NCI-H82 treated with DMSO at 0.1 percent for 48 hours (cell line): ENCODE data around the gene MECP2.
A peak's percentile ranks its signal among the peaks of the same experiment; 100 is the strongest.

ENCODE experiments used
- DNase-seq: peaks from one replicate; lab custom pipeline; 2025; ENCODE audit not compliant: unreplicated experiment; lab: John Stamatoyannopoulos, UW

Gene MECP2

DNA sequence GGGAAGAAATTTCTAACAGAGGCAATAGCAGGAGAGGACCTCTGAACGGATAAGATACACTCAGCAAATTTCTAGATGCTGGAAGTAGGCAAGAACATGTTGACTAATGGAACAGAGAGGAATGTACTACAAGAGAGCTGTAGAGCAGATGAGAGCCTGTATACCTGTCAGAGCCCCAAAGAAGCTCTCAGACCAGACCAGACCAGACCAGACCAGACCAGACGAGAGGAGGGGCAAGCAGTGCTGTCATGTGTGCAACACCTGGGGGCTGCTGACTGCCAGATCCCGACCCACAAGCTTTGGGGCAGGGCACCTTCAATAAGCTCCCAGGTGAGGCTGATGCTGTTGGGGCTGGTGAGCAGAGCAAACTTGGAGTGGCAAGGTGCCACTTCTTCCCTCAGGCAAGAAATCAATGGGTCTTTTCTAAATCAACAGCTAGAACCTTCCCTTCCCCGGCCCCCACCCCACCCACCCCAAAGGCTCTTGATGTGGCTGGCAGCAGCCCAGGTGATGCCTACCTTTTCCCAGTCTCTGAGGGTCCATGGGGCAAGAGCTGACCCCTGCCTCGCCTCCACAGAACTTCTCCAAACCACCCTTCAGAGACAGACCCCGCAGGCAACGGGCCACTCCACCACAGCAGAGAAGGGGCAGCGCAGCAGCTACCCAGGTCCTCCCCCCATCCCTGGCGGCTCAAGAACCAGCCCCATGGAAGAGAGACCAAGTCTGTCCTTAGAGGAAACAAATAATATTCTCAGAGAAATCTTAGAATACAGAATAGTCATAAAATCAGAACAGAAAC, 32.7 kb downstream of the MECP2 start:
- no peak for DNase-seq

DNA sequence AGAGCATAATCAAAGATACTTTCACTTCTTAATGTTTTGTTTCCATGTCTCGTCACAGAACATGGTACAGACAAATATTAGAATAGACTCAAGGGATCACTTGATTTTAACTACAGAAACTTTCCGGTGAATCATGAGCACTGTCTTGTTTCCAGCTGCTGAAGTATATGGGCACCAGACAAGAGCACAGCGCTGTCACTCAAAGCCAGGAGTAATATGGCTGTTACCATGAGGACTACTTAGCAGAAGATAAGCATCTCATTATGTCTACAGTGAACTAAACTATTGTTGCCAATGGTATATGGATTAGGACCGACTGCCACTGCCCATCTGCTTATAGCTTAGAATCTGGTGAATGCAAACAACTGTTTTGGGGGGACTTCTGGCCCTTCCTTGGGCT, 34.3 kb downstream of the MECP2 start:
- peak; percentile 51 for DNase-seq

DNA sequence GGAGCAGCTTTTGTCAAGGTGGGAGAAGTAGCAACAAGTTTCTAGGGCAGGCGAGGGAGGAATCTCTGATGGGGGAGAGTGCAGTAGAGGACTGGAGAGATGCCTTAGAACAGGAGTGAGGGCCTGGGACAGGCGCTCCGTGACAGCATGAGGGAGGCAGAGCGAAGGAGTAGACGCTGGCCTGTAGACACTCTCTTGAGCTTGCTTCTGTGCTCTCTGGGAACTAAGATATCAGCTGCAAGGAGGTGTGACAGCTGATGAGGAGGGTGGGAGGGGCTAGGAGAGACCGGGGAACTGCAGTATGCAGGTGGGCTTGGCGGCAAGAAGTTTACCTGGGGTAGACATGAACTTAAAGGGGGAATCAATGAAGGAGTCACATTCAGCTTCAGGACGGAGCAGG, 35.7 kb downstream of the MECP2 start:
- no peak for DNase-seq

DNA sequence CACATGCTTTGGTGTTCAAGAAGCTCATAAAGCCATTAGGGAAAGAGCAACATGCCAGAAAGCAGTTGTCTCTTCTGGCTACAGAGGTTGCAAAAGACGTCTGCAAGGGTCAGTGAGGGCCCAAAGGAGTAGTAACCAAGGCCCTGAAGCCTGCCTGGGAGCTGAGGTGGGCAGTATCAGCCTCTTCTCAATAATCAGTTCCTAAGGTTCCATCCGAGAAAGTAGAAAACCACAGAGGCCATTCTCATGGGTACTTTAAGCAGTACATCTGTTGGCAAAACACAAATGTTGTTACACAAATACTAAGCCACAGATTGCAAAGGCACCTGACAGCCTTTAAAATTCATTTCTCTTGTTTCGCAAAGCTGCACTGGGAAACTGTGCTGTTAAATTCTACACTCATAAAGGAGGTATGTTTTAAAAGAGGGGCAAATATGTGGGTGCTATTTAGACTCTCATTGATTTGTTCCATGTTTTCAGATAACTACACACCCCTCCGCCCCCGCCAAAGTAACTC, 37.7 kb downstream of the MECP2 start:
- no peak for DNase-seq

DNA sequence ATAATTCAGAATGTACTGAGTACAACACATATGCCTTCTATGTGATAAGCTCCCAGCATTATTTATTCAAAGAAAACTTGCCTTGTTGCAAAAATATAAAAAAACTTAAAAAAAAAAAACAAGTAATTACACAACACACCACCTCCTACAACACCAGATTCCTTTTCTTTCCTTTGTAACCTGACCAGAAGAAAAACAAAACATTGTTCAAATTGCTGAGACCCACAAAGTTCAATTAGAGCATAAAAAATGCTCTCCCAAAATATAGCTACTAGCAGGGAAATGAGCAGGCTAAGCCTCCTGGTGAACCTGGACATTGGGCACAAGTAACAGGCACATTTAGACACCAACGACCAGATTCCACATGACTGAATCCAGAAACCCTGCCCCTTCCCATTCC, 38.3 kb downstream of the MECP2 start:
- DNase-seq: no peak

DNA sequence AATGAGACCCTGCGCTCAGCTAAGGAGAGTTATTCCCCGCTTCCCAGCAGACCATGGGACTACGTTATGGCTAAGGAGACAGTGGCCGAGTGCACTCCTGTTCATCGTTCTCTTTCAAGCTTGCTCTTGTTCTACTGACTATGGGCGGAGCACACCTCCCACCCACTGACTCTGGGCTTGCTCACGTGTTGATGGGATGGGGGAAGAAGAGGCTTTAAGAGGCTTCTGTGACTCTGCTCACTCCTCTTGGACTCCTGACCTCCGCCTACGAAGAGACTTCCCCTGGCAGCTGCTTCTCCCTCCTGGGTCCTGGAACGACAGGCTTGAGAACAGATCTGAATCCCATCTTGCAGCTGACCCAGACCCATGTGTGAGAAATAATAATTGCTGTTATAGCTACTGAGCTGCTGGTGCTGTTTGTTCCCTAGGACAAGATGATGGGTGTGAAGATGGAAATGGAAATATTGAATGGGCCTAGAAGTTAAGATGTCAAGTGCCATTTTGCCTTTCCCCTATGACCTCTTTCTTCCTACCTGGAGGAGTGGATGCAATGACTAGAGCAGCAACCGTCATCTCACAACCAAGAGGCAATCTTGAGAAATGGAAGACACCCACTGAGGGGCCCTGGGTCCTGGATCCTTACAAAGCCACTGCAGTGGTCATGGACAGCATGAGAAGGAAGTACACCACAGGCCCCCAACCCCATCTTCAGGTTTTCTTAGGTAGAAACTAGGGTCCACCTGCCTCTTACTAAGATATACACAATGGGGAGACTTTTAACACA, 39.1 kb downstream of the MECP2 start:
- DNase-seq: no peak

DNA sequence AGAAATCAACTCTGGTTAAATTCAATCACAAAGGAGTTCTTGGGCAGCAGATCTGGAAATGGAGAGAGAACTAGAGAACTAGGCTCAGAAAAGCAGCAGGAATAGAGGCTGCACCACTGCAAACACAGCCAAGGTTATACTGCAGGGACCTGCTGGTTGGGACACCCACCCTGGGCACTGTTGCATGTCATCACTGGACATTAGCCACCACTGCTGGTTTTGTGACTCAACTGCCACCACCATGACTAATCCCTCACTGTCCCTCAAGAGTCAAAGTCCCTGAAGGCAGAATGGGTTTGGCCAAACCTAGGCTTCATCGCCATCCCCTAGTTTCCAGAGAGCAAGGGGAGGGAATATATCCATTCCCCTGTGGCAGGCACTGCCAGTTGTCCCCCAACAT, 39.7 kb downstream of the MECP2 start:
- no peak for DNase-seq

DNA sequence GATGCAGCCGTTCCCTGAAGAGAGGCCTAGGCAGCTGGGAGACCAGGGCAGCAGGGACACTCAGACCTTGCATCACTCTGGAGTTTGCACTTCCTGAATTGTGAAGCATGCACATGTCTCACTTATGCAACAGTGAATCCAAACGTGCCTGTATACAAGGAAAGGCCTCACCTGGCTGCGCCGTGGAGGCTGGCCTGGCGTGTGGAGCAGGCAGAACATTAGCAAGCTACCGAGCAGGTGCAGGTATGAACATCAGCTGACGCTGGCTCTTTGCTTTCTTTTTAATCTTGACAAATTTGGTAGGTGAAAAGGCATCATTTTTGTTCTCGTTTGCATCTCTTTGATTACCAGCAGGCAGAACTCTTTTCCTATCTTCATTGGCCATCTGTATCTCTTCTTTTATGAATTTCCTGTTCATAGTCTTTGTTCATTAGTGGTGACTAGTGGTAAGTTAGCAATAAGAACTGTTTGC, 40.7 kb downstream of the MECP2 start:
- DNase-seq: no peak

DNA sequence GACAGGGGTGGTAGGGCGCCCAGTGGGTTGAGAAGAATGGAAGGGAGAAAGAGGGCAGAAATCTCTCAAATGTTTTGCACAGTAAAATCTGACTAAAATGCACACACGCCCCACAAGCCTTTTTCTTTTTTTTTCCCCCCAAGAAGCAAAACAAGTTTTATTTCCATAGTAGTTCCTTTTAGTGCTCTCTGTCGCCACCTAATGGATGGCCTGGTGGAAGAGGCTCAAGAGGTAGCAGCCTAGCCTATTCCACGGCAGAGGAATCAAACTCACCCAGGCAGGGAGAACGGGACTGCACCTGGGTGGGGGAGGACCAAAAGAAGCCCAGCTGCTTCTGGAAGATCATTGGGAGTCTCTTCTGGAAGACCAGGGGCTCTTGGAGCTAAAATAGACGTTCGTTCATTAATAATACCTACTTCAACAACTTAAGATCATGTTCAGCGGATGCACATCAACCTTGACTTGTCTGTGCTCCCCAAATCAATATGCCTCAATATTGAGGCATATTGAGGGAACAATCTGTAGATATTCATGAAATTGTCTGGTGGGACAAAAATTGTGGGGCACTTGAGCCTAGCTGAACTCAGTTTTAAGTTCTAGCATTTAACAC, 46.2 kb downstream of the MECP2 start:
- DNase-seq: peak; percentile 8

DNA sequence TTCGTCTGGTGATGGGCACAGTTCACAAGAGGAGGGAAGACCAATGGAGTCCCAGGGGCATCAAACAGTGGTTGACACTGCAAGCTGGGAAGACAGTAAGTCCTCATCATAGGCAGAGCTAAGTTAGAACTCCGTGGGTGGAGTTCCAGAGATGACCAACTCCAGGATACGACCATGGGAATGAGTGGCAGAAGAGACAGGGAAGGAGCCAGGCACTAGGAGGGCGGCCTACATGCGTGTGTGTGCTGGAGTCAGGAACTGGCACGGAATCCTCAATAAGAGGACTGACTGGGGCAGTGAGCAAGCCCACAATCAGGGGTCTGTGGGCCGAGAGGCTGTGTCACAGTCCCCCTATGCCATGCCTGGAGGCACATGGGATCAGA, 47.4 kb downstream of the MECP2 start:
- no peak for DNase-seq

DNA sequence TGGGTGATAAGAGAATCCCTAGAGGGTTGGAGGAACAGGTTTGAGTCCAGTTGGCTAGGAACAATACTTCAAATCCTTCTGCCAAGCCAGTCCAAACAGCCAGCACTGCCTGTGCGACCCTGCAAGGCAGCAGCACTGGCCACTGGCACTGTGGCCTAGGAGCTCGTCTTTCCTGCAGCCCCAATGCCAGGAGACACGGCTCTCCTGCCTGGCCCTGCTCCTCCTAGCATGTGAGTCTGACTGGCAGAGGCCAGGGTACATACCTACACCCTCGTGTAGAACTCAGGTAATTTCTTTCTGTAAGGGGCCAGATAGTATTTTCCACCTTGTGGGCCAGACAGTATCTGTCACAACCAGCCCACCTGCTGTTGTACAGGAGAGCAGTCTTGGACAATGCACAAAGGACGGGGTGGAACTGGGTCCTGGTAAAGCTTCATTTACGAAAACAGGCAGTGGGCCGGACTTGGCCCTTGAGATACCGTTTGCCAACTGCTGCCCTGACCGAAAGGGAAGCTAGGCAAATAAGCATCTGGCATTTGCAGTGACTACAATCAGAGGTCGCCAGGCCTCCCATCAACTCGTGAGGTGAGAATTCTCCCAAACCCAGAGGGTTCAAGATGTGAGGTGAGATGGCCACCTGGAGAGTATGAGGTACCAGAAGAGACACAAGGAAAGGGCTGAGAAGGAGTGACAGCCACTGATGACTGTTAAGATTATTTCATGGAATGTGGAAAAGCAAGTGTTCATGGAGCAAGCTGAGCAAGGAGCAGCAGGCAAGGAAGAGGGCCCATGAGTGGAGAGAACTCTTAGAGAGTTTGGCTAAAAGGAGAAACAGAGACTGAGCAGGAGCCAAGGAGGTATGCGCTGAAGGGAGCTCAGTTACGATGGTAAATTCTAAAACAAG, 48.1 kb downstream of the MECP2 start:
- no peak for DNase-seq

DNA sequence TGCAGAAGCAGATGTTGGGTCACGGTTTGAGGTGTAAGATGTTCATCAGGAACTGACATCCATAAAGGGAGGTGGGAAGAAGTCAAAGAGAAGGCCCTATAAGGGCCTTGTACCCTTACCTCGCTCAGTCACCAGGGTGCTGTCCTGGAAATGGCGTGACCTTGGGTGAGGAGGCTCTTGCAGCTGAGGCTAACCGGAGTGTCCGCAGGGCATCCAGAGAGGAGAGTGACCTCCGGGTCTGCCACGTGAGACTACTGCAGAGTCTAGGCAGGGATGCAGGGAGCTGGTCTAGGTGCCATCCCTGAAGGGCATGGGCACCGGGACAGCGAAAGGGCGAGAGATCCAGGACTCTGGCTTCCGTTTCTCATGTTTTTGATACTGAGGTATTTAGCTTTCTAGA, 49.1 kb downstream of the MECP2 start:
- DNase-seq: no peak

DNA sequence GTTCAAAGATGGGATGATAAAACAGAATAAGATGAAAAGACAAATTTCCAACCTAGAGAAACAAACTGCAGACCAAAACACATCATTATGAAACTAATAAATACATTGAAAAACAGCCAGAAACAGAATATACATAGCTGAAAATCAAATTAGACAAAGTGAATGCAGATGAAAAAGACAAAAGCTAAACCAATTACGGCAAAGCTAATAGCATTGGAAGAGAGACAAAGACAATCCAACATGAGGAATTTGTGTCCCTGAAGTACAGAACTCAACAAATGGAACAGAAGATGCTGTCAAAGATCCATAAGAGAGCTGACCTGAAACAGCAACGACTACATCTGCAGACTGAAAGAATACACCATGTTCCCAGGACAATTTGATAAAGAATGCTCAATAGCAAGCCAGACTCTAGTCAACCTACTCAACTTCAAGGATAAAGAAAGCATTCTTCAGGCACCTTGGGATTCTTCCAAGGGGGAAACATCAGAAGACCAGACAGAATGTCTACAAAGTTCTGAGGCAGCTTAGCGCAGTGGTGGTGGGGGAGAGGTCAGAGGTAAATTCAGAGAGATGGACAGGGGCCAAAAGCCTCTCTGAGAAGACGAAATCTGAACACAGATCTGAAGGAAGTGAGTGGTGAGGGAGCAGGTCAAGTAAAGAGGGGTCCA, 50.4 kb downstream of the MECP2 start:
- DNase-seq: no peak

DNA sequence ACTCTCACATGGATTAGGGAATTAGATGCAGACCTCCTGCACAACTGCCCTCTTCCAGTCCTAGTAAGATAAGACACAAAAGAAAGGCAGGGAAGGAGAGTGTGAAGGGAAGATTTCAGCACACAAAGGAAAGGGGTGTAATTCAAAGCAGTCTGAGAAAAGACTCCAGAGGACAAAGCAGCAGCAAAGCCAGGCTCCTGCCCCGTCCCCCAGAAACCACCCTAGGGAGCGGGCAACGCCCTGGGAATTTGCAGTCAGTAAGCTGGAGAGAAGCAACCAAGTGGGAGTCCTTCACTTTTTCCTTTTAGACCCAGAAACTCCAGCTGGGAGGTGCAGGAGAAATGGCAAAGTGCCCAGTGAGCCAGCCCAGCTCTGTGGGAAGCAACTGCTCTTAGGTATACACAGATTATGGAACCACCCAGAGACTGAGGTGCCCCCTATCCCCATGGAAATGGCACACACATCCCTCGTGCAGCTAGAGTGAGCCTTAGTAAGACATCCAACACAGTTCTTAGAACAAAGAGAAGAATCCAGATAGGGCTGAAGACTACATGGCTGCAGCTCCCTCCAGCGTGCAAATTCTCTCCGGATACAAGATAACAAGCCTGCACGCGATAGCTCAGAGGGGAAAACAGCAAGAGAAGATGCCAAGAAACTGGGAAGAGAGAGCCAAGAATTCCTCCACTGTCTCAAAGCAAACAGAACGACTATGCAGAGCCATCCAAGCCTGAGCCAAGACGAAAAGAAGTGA, 51.3 kb downstream of the MECP2 start:
- no peak for DNase-seq

DNA sequence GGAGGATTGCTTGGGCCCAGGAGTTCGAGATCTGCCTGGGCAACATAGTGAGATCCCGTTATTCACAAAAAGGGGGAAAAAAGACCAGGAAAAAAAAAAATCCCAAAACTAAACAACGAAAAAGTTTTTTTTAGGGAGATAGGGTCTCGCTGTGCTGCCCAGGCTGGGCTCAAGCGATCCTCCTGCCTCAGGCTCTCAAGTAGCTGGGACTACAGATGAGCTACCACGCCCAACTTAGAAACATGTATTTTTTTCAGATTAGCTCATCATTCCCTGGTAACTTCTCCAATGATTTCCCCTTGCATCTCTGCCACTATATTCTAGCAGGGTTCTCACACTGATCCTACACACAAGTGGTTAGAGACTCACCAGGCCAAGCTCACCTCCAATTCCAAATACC, 53.4 kb downstream of the MECP2 start:
- DNase-seq: no peak

DNA sequence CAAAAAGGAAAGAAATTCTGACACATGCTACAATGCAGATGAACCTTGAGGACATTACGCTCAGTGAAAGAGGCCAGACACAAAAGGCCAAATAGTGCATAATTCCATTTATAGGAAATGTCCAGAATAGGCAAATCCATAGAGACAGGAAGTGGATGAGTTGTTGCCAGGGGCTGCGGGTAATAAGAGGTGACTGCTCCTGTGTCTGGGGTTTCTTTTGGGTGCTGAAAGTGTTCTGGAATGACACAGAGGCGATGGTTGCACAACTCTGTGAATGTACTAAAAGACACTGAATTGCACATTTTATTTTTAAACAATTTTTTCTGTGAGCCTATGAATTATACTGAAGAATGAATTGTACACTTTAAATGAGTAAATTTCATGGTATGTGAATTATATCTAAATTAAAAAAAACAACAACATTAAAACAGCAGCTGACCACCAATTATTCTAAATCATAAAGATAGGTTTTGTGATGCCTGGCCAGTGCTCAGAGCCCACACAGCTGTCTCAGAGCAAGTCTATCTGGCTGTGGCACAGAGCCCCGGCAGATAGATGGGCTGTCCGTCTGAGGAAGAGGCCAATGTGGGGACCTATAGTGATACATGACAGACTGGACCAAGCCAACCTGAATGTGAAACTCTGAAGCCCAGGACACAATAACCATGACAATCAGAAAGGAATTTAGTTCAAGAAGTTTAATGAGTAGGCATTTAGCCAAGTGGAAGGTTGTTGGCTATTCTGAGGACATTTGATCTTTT, 54.3 kb downstream of the MECP2 start:
- no peak for DNase-seq

DNA sequence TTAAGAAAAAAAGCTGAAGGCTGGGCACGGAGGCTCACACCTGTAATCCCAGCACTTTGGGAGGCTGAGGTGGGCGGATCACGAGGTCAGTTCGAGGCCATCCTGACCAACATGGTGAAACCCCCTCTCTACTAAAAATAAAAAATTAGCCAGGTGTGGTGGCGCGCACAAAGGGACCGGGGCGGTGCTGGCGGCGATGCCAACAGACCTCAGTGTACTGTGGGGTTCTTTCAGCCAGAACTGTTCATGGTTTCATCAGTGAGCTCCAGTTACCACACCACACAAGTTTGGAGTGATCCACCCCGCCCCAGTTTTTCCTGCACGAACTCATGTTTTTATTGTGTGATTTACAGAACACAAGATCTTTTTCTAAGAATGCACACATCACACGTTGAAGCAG, 56.7 kb downstream of the MECP2 start:
- DNase-seq: no peak

DNA sequence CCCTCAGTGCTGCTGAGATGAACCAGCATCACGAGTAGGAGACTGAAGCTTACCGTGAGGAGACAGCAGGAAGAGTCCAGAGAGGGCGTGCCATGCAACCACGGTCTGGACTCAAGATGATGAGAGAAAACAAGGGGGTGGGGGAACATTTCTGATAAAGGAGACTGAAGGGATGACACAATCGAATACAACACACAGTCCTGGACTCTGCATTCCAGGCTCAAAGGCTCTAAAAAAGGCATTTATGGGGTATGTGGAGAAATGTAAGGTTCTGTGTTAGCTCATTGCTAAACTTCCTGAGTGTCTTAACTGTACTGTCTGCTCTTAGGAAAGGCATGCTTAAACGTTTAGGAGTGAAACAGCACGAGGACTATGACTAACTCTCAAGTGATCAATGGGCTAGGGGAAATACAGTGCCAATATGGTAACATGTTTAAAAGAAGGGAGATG, 57.2 kb downstream of the MECP2 start:
- no peak for DNase-seq

DNA sequence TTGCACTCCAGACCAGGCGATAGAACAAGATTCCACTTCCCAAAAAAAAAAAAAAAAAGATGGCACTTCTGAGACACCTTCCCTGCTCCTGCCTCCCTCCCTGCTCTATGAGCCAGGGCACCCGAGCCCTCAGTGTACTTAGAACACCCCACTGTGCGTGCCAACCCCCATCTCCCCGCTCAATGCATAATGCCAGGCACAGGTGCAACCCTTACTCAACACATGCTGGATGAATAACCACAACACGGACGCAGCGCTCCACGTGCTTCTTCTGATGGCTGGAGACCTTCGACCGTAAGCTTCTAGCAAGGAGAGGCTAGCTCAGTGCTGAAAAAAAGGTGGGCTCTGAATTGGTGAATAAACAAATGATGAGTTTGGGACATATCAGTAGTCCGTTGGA, 57.9 kb downstream of the MECP2 start:
- DNase-seq: no peak
